NAMALWA (cell line): ENCODE measurements around the gene XKR7.
"Not testable (repeated sequence)": the region's sequence is repeated elsewhere in the genome, so short reads cannot be mapped to it uniquely, and the experiment has no call there.

Source experiments
- DNase-seq: peaks from one replicate; pipeline ENCODE4 v3.0.0-alpha.2; 2015; ENCODE audit warnings: low spot score

XKR7 gene, protein sequence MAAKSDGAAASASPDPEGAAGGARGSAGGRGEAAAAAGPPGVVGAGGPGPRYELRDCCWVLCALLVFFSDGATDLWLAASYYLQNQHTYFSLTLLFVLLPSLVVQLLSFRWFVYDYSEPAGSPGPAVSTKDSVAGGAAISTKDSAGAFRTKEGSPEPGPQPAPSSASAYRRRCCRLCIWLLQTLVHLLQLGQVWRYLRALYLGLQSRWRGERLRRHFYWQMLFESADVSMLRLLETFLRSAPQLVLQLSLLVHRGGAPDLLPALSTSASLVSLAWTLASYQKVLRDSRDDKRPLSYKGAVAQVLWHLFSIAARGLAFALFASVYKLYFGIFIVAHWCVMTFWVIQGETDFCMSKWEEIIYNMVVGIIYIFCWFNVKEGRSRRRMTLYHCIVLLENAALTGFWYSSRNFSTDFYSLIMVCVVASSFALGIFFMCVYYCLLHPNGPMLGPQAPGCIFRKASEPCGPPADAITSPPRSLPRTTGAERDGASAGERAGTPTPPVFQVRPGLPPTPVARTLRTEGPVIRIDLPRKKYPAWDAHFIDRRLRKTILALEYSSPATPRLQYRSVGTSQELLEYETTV

DNA sequence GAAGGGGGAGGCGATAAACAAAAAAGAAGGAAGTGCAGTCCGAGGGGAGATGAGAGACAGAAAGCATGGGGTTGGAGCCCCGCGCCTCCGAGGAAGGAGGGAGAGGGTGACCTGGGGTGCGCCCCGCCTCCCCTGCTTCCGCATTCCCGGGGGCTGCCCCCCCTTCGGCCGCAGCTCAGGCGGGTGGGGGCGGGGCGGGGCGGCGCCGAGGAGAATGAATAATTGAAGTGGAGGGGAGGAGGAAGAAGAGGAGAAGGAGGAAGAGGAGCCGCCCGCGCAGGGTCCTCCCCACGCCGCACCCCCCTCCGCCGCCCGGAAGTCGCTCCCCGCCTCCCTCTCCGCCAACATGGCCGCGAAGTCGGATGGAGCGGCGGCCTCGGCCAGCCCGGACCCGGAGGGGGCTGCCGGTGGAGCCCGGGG lies at the start of gene XKR7:
Gene XKR7 (plus strand): TSS at position 322 of the 420 bp plus-strand sequence. CDS start 25 bp downstream, at position 347.
- DNase-seq, result no peak

DNA sequence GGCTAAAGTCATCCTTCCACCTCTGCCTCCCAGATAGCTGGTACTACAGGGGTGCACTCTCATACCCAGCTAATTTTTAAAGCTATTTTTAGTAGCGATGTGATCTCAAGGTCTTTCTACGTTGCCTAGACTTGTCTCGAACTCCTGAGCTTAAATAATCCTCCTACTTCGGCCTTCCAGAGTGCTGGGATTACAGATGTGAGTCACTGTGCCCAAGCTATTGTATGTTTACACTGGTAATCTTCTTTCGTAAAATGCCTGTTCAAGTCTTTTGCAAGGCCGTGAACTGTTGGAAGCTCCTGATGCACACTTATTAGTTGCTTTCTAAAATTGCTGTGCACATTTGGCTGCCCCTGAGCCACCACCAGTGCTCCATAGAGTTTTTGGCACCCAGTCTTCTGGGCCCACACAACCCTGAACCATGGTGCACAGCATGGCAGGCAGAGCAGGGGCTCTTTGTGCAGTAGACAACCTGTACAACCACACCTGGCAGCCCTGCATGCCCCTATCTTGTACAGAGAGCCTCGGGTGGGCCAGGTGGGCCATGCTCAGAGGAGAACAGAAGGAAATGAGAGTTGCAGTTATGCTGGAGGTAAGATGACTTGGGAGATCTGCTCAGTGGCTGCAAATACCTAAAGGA lies 49.4 kb upstream of the XKR7 start:
- no peak for DNase-seq

DNA sequence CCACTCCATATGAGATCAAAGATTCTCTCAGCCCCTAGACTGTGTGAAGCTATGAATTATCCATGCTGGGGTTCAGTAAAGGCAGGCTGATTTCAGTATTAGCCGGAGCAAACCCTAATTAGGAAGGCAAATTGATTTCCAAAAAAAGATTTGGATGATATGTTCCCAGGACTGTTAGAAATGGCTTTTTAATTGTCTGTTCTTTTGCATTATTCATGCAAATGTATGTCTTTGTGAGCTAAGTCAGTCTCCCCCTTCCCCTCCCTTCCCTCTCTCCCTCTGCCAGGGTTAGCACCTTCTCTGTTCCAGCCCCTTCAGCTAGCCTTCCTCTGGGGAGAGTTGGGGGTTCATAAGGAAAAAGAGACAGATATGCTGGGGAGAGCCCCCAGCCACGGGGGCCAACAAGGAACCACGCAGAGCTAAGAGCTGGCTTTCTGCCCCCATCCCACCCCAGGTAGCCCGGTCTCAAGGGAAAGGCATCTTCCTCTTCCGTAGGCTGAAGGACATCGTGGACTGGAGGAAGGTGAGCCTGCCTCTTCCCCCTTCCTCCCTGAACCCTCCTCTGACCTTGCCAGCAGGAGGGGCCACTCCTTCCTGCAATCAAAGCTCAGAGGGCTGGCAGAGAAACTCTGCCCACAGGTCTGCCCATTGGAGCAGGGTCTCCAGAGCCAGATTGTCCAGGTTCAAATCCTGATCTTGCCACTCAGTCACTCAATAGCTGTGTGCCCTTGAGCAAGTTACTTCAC lies 48.4 kb upstream of the XKR7 start:
- DNase-seq, result no peak

DNA sequence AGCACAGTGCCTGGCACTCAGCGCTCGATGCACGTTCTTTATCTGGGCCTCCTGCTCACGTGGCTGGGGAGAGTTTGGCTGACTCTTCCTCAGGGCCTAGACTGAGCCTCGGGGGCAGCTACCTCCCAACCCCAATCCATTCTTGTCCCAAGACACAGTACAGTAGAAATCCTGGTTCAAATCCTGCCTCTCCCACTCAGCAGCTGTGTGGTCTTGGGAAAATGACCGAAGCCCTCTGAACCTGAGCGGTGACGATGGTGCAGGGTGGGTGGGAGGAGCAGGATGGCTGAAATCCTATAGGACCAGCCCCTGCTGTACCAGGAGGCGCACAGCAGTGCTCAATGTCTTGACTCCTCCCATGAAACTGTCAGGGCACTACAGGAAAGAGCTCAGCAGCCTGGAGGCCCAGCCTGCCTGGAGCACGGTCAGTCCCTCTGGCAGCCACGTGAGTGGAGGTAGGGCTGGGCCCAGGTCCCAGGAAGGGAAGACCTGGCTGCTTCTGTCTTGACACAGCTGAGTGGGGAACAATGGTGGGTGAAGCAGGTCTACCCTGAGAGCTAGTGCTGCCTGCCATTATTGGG lies 47.6 kb upstream of the XKR7 start:
- DNase-seq, result no peak

DNA sequence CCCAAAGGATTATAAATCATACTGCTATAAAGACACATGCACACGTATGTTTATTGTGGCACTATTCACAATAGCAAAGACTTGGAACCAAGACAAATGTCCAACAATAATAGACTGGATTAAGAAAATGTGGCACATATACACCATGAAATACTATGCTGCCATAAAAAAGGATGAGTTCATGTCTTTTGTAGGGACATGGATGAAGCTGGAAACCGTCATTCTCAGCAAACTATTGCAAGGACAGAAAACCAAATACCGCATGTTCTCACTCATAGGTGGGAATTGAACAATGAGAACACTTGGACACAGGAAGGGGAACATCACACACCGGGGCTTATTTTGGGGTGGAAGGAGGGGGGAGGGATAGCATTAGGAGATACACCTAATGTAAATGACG lies 46.5 kb upstream of the XKR7 start:
- not testable (repeated sequence) for DNase-seq

DNA sequence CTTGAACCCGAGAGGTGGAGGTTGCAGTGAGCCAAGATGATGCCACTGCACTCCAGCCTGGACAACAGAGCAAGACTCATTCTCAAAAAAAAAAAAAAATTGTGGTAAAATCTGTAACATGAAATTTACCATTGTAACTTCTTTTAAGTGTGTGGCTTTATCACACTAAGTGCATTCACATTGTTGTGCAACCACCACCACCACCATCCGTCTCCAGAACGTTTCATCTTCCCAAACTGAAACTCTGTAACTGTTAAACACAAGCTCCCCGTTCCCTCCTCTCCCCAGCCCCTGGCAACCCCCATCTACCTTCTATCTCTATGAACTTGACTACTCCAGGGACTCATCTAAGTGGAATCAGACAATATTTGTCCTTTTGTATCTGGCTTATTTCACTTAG lies 45.8 kb upstream of the XKR7 start:
- DNase-seq, result no peak

DNA sequence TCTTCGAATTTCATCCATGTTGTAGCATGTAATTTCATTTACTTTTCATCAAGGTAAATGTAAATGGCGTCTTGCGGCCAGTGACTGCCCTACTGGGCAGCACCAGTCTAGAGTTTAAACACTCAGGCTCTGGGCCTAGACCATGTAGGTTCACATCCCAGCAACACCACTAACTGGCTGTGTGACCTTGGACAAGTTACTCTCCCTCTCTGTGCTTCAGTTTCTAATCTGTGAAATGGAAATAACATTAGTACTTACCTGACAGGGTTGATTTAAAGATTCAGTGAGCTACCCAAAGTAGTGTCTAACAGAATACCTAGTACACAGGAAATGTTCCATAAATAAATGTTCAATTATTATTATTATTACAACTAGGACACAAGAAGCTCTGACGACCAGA lies 45.4 kb upstream of the XKR7 start:
- DNase-seq, result no peak

DNA sequence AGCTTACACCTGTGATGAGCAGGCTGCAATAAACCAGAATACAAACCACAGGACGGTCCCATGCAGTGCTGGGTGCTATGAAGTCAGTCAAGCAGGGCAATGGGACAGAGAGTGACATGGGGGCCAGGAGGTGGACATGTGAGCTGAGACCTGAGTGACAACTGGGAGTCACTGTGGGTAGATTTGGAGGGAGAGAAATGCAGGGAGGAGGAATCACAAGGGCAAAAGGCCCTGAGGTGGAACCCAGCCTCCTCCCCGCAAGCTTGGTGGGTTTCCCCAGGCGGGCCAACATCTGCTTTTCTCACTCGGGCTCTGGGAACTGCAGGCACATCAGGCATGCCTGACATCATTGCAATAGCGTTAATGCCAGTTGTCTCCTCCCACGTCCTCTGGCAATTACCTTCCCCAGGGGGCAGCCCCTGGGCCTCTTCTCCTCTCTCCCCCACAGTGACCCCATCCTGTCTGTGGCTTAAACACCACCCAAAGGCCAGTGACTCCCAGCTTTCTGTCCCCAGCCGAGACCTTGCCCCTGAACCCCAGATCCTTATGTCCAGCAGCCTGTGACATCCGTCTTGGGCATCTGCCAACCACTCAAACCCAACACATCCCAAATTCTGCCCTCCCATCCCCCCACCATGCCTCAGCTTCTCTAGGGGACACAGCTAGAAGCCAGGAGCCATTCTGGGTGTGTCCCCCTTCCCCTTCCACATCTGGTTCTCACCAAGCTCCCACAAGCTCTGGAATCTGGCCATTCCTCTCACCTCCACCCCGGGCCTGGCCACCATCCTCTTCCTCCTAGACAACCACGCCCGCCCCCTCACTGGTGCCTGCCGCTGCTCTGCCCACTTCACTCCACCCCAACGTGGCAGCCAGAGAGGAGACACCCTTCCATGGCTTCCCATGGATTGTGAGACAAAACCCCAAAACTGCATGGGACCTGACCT lies 44.3 kb upstream of the XKR7 start:
- DNase-seq, result peak; percentile 22

DNA sequence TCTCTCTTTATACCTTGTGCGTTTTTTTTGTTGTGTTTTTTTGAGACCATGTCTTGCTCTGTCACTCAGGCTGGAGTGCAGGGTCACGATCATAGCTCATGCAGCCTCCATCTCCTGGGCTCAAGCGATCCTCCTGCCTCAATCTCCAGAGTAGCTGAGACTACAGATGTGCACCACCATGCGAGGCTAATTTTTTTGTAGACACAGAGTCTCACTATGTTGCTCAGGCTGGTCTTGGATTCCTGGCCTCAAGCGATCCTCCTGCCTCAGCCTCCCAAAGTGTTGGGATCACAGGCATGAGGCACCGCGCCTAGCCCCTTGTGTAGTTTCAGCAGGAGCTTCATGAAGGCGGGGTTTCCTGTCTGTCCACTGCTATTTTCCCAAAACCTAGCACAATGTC lies 43.4 kb upstream of the XKR7 start:
- no peak for DNase-seq

DNA sequence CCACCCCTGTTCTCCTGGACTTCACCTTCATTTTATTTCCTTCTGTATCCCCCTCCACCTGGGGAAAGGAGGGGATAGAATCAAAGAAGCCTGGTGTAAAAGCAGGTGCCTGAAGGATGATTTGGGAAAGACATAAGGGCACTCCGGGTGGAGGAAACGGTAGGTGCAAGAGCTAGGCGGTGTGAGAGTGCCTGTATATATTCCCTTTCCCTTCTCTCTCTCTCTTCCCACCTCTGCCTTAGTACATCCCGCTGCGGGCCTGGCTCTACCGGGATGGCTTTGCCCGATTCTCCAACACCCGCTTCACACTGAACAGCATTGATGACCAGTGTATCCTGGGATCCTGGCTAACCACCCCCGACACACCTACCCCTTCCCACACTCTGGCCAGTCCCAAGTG lies 42.3 kb upstream of the XKR7 start:
- DNase-seq, result no peak

DNA sequence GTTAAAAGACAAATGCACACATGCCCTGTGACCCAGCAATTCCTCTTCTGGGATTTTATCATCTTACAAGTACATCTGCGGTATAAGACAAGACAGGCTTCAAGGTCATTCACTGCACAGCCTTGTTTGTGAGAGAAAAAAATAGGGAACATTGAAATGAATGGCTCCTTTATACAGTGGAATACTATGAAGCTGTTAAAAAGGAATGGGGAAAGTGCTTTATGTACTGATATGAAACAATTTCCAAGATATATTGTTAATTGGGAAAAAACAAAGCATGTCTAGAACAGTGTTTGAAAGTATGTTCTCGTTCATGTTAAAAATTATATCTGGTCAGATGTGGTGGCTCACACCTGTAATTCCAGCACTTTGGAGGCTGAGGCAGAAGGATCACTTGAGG lies 41.5 kb upstream of the XKR7 start:
- no peak for DNase-seq

DNA sequence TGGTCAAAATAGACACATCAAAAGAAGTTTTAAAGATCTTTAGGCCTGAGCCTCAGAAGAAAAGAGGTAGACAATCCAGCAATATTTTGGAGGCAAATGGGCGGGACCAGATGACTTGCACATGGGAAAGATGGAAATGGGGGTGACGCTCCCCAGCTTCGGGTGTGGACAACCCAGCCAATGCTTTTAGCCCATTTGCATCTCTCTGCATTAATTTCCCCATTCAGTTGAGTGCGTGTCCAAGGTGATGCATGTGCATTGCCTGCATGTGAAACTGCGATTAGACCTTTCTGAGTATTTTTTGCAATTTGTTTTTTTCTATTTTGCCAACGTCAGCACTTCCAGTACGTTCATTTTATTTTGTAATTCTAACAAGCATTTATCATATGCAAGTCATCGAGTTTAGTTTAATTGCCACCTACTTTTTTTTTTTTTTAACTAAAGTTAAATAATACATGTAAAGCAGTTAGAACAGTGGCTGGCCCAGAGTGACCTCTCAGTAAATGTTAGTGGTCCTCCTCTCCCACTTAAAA lies 40.3 kb upstream of the XKR7 start:
- no peak for DNase-seq

DNA sequence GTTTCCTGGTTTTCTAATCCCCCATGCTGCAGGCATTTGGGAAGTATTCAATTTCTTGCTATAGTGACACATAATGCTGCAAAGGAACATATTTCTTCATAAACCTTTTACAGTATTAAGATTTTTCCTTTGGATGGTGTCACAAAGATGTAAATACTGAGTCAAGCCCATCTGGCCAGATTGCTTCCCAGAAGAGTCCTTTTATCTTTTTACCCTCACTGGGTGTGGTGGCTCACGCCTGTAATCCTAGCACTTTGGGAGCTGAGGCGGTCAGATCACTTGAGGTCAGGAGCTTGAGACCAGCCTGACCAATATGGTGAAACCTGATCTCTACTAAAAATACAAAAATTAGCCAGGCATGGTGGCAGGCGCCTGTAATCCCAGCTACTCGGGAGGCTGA lies 38.3 kb upstream of the XKR7 start:
- DNase-seq, result not testable (repeated sequence)

DNA sequence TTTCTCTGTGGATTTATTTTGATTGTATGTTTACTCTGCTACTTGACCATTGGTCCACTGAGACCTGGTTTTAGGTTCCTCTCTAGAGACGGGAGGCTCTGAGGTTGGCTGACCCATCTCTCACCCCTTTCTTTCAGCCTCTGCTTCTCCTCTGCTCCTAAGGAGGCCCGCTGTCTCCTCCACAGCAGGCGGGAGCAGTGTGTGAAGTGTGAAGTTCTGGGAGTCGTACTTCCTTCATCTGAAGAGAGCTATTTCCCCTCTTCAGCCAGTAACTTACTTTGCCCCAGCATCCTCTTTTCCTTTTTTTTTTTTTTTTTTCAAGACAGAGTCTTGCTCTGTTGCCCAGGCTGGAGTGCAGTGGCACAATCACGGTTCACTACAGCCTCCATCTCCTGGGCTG lies 37.2 kb upstream of the XKR7 start:
- DNase-seq, result no peak

DNA sequence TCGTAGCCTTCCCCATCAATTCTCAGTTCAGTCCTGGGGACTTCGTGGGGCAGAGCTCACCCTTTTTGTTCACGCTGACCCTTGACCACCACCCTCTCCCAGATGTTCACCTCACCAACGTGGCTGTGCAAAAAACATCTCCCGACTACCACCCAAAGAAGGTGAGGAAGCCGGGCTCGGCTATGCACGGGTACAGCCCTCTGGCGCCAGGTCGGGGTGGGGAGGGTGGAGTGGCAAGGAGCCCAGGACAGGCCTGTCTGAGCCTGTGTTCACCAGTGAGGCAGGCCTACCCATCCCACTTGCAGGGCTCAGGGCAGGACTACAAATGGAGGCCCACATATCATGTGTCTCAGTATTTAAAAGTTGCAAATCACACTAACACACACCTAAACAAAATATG lies 34.3 kb upstream of the XKR7 start:
- no peak for DNase-seq

DNA sequence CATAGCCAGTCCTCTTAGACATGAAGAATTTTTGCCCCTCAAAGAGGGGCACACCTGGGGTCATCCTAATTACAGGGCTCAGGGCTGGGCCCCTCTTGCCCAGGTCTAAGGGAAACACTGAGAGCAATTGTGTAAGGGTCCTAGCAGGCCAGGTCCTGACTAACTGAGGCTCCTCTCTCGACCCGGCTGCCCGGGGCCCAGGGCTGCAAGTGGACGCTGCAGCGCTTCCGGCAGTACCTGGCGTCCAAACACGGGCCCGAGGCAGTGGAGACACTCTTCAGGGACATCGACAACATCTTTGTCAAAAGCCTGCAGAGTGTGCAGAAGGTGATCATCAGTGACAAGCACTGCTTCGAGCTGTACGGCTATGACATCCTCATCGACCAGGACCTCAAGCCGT lies 33.5 kb upstream of the XKR7 start:
- no peak for DNase-seq

DNA sequence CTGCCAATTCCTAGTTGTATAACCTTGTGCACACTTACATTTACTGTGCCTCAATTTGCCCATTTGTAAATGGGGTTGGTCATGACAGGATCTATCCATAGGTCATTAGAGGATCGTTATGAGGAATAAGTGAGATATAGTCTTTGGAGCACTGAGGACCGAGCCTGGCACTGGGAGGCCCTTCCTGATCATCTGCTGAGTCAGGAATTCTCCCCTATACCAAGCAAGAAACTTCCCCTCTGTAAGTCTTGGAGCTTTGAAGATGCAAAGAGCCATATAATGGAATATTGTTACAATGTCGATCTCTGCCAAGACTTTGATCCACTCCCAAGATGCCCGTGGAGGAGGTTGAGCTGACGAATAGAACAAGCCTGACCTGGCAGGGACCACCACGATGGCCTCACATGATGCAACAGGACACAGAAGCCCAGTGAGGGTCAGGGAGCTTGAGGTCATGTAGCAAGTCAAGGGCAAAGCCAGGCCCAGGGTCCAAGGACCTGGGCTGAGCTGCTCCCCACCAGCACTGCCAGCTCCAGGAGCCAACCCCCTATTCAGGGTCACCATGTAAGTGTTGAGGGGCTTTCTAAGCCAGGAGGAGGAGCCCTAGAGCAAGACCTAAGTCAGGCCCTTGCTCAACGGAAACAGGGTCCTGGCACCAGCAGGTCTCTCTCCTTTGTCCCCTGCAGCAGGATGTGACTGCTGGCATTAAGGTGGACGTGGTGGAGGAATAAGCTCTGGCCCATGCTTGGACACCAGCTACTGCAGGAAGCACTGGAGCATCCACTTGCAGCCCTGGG lies 32.8 kb upstream of the XKR7 start:
- DNase-seq, result peak; percentile 47

DNA sequence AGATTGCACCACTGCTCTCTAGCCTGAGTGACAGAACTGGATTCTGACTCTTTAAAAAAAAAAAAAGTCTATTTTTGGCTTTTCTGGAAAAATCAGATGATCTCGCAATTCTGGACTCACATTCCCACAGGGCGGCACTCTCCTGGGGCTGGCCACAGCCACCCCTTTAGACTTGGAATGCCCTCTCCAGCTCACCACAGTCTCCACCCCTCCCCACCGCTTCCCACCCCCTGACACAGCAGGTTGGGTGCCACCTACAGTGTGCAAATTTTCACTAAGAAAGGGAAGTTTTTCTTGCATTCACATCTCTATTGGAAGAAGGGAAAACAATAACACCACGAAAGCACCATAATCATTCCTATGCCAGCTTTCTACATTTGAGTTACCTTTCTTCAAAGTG lies 31.5 kb upstream of the XKR7 start:
- DNase-seq, result no peak

DNA sequence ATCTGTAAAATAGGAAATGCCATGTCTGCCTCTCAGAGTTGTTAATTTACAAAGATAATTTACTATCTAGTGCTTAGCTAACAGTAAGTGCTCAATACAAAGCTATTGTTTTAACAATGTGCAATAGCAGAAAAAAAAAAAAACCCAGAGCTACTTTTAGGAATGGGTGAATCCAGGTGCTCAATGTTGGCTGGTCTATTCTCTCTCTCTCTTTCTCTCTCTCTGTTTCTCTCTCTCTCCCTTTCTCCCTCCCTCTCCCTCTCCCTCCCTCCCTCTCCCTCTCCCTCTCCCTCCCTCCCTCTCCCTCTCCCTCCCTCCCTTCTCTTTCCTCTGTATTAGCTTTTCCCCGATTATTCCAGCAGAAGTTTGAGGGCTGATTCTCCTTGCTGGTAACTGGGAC lies 30.1 kb upstream of the XKR7 start:
- DNase-seq, result no peak

DNA sequence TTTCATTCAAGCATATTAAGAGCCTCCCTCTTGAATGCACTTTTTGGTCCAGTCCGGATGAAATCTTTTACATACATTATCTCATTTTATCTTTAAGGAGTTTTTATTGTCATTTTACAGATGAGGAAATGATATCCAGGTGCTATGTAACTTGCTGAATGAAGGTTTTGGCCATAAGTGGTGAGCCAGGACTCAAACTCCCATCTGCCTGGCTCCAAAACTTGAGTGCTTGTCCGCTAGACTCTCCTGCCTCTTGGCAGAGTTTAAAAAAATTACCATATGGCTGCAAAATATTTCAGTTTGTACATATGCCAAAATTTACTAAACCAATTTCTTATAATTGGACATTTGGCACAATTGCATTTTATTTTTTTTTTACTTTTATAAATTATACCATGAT lies 28.3 kb upstream of the XKR7 start:
- DNase-seq, result no peak
